ENCODE results near the gene ATP5PF. TPM values are rescaled to one million over a fixed set of nuclear protein-coding genes. Genes with fewer than 3 reads are reported as not detected.

ATP5PF gene
- total RNA-seq, 1 donor from 2014 or later, result 117 TPM

- Mint-ChIP-seq H3K27me3 (ENCODE audit: unreplicated experiment) (peaks cover 16% of the 10 kb centered on the region), H3K4me1 (ENCODE audit: unreplicated experiment) (peaks cover 11% of the 10 kb centered on the region), H3K36me3 (ENCODE audit: unreplicated experiment) (no peaks in the 10 kb centered on the region), H3K9me3 (ENCODE audit: unreplicated experiment) (no peaks in the 10 kb centered on the region), H3K4me3 (ENCODE audit: unreplicated experiment) (no peak overlapping the region), H3K27ac (ENCODE audit: unreplicated experiment) (peak overlapping the region; percentile 36)
- TF ChIP-seq CTCF (IDR thresholded peaks at IDR 0.05), result no peak
- no peak for DNase-seq (ENCODE audit: extremely low spot score, unreplicated experiment)
Measured at GRCh38 chr21:25676451-25676850, 58.3 kb downstream of the ATP5PF start.

Other genes starting within 250 kb of the ATP5PF start
- gene MRPL39, start 127.4 kb downstream of the ATP5PF start, total RNA-seq, result 20.0 and 24.3 TPM in 2 replicates
- 5.9 and 6.1 TPM in 2 replicates for gene JAM2, start 95.6 kb downstream of the ATP5PF start, total RNA-seq
- gene GABPA, start 68 bp upstream of the ATP5PF start, total RNA-seq, result 23.8 and 24.4 TPM in 2 replicates